GM18909 (cell line): ENCODE results near the gene N4BP2.
"Not testable (repeated sequence)": the region's sequence is repeated elsewhere in the genome, so short reads cannot be mapped to it uniquely, and the experiment has no call there.

ENCODE experiments used
- ATAC-seq: cut with Tn5 transposase; IDR thresholded peaks from one replicate; pipeline ENCODE4 v1.9.1; 2021; ENCODE audit warnings: mild to moderate bottlenecking; ENCODE audit not compliant: unreplicated experiment, poor library complexity

N4BP2 gene

DNA sequence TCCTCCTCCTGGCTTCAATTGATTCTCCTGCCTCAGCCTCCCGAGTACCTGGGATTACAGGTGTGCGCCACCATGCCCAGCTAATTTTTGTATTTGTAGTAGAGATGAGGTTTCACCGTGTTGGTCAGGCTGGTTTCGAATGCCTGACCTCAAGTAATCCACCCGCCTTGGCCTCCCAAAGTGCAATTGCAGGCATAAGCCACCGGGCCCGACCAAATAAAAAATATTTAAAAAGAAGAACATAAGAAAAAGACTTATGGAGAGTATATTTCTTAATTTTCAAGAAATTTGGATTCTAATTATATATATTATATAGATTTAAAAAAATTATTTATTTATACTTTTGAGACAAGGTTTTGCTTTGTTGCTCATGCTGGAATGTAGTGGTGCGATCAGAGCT lies 29.8 kb downstream of the N4BP2 start:
- no peak for ATAC-seq

DNA sequence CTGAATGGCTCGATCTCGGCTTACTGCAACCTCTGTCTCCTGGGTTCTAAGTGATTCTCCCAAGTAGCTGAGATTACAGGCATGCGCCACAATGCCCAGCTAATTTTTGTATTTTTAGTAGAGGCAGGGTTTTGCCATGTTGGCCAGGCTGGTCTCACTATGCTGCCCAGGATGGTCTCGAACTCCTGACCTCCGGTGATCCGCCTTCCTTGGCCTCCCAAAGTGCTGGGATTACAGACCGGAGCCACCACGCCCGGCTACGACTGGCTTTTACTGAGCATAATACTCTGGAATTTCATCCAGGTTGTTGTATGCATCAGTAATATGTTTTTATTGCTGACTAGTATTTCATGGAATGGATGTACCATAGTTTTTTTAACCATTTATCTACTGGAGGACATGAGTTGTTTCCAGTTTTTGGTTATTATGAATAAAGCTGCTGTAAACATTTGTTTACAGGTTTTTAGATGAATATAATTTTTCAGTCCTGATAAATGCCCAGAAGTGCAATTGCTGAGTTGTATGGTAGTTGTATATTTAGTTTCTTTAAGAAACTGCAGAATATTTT lies 31.2 kb downstream of the N4BP2 start:
- no peak for ATAC-seq

DNA sequence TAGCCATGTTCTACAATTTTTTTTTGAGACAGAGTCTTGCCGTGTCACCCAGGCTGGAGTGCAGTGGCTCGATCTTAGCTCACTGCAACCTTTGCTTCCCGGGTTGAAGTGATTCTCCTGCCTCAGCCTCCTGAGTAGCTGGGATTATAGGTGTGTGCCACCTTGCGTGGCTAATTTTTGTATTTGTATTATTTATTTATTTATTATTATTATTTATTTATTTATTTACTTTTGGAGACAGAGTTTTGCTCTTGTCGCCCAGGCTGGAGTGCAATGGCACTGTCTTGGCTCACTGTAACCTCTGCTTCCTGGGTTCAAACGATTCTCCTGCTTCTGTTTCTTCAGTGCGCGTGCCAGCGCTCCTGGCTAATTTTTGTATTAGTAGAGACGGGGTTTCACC lies 36.8 kb downstream of the N4BP2 start:
- not testable (repeated sequence) for ATAC-seq

DNA sequence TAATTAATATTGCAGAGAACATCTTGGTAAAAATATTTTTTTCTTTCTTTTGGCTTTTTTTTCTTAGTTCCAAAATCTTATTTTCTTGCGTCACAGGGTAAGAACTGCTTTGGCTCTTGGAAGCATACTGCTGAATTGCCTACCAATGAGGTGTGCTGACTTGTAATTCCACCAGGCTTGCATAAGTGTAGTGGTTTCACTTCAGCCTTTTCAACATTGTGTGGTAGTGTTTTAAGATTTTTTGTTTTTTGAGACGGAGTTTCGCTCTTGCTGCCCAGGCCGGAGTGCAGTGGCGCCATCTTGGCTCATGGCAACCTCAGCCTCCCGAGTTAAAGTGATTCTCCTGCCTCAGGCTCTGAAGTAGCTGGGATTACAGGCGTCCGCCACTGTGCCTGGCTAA lies 42.4 kb downstream of the N4BP2 start:
- no peak for ATAC-seq

DNA sequence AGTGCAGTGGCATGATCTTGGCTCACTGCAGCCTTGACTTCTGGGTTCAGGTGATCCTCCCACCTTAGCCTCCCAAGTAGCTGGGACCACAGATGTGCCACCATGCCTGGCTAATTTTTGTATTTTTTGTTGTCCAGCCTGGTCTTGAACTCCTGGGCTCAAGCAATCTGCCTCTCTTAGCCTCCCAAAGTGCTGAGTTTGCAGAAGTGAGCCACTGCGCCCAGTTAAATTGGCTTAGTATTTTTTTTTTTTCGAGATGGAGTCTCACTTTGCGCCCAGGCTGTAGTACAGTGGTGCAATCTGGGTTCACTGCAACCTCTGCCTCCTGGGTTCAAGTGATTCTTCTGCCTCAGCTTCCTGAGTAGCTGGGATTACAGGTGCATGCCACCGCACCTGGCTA lies 50.5 kb downstream of the N4BP2 start:
- not testable (repeated sequence) for ATAC-seq

DNA sequence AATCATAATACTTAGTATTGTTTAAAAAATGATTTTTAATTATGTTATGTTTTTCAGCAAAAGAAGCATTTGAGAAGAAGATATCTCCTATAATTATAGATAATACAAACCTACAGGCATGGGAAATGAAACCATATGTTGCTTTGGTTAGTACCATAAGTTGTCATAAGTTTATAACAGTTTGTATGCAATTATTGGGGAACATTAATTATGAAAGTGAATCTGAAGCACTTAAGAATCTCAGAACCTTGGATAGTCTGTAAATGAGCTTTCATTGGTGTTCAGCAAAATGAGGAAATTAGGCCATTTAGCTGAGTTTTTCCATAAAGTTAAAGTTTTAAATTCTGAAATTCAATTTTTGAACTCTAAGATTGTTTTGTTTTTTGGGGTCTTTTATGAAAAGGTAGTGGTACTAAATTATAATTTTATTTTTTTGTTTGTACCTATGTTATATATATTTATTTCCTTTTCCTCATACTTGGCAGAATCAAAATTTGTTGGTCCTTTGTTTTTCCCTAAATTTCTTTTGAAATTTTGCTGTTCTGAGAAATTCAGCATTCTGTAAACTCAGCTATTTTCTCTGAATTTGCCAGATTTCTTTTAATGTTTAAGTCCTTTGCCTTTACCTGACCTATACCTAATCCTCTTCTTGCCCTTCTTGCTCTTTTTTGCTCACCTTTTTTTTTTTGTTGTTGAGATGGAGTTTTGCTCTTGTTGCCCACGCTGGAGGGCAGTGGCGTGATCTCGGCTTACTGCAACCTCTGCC lies 55.6 kb downstream of the N4BP2 start:
- no peak for ATAC-seq

DNA sequence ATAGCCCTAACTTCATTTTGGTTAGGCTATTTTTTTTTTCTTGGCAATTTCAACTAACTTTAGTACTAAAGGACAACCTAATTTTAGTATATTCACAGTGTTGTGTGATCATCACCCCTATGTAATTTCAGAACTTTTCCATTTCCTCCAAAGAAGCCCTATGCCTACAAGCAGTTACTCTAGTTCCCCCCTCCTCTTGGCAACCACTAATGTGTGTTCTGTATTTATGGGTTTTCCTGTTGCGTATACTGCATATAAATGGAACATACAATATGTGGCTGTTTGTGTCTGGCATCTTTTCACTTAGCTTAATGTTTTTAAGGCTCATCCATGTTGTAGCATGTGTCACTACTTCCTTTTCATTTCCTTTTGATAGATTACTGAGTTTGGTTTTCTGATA lies 57.6 kb downstream of the N4BP2 start:
- no peak for ATAC-seq

DNA sequence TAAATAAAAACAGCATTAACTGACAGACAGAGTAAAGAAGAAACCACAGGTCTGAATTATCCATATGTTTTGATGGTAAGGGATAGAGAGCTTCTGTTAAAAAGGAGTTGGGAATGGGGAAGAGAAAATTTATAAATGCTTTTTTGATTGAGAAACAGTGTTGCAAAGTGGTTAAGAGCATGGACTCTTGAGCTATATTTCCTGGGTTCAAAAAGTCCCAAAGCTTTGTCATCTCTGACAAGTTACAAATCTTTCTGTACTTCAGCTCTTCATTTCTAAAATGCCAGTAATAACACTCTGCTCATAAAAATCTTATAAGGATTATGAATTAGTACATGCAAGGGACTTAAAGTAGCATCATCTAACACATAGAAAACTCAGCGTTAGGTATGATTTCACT lies 62.2 kb downstream of the N4BP2 start:
- no peak for ATAC-seq

DNA sequence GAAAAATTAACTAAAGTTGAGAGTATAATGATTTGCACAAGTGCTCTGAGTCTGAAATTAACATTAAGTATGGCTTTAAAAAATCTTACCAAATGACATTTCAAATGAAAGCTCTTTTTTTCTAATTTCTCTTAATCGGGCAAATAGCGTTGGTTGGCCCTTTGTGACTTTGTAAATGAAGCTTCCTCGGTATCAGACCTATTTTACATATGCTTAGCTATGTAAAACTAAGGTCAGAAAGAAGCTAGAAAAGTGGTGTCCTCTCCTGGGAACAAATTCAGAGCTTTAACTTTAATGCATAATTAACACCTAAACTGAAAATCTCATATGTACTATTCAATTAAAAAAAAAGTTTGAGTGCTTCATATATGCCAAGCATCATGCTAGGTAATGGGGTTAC lies 62.7 kb downstream of the N4BP2 start:
- no peak for ATAC-seq

DNA sequence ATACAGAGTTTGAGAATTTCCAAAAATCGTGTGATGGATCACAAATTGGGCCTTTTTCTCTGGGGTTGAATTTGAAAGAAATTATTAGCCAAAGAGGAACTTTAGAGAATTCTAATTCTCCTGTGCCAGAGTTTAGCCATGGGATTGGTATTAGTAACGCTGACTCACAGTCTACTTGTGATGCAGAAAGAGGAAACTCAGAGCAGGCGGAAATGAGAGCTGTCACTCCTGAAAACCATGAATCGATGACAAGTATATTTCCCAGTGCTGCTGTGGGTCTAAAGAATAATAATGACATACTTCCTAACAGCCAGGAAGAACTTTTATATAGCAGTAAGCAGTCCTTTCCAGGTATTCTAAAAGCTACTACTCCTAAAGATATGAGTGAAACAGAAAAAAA lies 64.9 kb downstream of the N4BP2 start:
- no peak for ATAC-seq

DNA sequence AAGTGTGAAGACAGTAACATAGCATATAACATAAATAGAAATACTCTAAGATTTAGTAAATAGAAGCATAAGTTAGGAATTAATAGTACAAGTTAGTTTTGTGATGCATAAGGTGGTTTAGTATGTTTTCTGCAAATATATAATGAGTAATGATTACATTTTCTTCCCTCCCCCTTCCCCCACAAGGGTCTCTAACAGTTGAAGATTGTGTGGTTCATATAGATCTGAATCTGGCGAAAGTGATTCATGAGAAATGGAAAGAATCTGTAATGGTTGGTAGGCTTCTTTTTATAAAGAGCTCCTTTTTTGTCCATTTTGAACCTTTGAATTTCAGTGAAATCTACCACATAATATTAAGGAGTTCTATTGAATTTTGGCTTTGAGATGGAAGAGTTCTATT lies 66.3 kb downstream of the N4BP2 start:
- no peak for ATAC-seq

DNA sequence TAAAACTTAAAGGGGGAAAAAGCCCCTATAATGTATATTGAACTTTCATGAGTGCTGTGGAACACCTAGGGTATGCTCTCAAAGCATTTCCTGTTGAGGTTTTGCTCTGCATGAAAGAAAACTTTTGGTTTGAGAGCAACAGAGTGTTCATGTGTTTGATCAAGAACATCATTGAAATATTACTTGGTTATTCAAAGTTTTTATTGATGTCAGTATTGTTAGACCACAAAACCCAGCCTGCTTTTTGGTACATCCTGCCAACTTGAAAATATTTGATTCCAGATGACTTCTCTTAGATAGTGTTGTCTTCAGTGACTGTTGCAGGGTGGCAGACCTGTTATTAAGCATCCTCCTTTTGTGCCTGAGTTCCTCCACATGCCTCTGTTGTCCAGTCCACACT lies 68.0 kb downstream of the N4BP2 start:
- ATAC-seq: no peak

DNA sequence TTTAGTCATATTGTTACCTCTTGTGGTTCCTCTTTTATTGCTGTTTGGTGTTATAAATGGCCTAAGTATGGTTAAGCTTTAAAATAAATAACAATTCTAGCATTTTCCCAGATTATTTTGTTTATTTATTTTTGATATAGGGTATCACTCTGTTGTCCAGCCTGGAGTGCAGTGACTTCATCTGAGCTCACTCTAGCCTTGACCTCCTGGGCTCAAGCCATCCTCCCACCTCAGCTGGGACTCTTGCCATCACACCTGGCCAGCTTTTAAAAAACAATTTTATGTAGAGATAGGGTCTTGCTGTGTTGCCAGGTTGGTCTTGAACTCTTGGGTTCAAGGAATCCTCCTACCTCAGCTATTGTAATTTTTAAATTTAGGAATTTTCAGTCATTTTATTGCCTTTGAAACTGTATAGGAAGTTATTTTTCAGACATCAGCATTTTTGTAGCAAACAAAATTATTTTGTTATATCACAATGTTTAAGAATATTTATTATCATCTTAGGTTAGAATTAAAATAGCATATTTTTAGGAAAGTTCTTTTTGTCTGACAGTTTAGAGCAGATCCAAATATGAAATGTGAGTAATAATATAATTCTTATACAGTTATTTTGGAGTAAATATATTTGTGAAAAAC lies 73.9 kb downstream of the N4BP2 start:
- no peak for ATAC-seq

DNA sequence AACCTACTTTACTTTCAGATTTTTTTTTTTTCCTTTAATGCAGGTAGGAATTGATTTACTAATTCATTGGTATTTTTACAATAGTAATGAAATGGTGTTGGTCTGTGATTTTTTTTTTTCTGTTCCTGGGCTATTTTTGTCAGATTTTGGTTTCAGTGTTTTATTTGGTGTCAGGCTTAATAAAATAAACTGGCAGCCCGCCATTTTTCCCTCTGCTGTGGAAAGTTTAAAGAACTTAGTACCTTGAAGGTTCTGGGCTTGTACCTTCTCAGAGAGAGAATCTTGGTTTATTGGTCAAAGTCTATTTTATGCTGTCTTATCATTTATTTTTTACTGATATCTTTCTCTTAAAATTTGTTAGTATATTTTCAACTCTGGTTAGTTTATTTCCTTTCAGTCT lies 76.2 kb downstream of the N4BP2 start:
- ATAC-seq: no peak

DNA sequence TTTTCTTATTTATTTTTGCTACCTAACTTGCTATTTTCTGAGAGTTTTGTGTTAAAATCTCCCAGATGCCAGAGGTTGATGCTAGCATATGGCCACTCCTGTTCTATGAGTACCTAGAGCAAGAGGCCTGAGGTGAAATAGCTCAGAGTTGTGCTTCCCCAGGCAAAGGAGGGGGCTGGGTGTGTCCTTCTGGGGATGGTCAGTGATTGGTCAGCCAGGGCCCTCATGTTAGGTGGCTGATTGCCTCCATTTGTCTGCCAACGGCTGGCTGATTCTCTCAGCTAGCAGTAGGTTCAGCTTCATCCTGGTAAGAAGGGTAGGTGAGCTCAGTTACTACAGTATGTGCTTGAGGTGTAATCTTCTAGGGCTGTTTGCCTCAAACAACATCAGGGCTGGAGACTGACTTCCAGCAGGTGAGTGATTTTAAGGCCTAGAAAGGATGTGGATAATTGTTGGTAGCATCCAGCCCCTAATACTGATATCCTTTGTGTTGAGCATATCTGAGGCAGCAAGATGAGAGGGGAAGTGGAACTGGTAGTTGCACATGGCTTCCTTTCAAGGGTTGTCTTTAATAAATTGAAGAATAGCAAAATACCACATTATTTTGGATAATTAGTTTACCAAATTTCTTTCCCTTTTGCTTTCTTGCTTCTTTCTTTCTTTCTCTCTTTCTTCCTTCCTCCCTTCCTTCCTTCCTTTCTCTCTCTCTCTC lies 77.7 kb downstream of the N4BP2 start:
- no peak for ATAC-seq

DNA sequence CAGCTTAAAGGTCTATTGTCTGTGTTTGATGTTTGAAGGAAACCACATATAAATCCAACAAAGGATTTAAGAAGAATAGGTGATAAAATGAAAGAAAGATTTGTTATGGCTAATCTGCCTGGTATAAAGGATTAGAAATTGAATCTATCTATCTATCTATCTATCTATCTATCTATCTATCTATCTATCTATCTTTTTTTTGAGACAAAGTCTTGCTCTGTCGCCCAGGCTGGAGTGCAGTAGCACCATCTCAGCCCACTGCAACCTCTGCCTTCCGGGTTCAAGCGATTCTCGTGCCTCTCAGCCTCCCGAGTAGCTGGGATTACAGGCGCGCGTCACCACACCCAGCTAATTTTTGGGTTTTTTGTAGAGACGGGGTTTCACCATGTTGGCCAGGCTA lies 79.6 kb downstream of the N4BP2 start:
- not testable (repeated sequence) for ATAC-seq

DNA sequence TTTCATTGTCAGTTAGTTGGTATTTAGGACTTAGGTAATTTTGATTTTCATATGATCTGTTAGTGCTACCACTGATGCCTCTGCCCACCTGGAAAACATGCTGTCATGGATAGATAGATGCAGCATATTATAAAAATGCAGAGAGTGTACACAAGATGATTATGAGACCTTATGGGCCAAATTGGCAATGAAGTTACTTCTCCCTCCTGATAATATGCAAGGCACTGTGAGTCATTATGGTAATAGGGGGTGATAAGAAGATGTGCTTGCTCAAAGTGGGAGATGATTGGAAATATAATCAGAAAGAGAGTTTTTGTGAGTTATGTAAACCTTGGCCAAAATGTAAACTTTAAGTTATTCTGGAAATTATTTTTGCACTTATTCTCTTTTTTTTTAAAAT lies 83.5 kb downstream of the N4BP2 start:
- no peak for ATAC-seq

DNA sequence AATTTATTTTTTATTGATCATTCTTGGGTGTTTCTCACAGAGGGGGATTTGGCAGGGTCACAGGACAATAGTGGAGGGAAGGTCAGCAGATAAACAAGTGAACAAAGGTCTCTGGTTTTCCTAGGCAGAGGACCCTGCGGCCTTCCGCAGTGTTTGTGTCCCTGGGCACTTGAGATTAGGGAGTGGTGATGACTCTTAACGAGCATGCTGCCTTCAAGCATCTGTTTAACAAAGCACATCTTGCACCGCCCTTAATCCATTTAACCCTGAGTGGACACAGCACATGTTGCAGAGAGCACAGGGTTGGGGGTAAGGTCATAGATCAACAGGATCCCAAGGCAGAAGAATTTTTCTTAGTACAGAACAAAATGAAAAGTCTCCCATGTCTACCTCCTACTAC lies 83.9 kb downstream of the N4BP2 start:
- not testable (repeated sequence) for ATAC-seq

DNA sequence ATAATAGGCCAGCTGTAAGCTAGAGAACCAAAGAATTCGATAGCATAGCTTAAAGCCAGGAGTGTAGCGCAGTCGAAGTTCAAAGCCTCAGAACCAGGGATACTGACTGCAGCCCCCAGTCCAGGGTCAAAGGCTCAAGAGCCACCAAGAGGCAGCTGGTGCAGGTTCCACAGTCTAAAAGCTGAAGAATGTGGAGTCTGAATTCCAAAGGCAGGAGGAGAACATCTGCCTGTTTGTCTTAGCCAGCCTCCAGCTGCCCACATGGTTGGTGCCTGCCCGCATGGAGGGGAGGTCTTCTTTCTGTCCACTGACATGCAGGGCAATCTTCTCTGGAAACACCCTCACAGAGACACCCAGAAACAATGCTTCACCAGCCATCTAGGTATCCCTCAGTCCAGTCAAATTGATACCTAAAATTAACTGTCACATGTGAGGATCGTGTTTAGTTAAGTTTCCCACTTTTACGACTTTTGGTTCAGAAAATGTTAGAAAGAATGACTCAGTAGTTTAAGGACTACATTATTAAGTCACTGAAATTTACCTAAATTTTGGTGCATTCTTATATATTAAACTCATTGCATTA lies 87.4 kb downstream of the N4BP2 start:
- ATAC-seq: no peak

DNA sequence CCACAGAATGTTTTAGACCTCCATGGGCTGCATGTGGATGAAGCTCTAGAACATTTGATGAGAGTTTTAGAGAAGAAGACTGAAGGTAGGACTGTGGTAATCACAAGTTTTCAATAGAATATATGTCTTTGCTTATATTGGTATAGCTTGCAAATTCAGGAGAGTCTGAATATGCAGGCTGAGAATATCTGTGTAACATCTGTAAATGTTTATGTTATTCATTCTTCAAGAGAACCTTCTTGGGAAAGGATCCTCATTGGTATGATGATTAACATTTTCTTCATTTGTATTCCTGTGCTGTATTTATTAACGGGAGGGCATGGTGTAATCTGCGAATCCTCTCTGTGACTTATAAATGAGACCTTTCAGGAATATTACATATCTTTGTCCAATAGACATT lies 88.1 kb downstream of the N4BP2 start:
- ATAC-seq: no peak

DNA sequence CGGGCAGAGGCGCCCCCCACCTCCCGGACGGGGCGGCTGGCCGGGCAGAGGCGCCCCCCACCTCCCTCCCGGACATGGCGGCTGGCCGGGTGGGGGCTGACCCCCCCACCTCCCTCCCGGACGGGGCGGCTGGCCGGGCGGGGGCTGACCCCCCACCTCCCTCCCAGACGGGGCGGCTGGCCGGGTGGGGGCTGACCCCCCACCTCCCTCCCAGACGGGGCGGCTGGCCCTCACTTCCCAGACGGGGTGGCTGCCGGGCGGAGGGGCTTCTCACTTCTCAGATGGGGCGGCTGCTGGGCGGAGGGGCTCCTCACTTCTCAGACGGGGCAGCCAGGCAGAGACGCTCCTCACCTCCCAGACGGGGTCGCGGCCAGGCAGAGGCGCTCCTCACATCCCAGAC lies 90.8 kb downstream of the N4BP2 start:
- ATAC-seq: not testable (repeated sequence)
